ENCODE data around the gene USP5.

DNA sequence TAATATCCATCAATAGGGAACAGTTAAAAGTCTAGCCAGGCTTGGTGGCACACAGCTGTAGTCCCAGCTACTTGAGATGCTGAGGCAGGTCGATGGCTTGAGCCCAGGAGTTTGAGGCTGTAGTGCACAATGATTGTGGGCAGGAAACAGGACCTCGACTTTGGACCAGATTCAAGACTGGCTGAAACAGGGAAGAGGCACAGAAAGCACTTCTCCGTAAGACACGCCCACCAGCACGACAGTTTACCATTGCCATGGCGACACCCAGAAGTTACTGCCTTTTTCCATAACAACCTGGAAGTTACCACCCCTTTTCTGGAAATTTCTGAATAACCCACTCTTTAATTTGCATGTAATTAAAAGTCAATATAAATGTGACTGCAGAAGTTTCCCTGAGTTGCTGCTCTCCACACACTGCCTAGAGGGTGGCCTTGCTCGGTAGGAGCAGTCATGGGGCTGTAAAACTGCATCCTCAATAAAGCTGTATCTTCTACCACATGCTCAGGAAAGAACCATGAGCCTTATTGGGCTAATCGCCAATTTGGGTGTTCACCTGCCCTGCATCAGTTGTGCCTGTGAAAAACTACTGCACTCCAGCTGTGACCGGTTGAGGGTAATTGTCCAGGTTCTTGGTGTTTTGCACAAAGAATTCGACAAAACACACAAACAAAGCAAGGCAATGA, 48.0 kb downstream of the USP5 start:
- TF ChIP-seq GATA2 (IDR thresholded peaks at IDR 0.05; ENCODE audit: low read depth, low read length), result no peak
- no peak for TF ChIP-seq GATA3 (IDR thresholded peaks at IDR 0.05; ENCODE audit: low read depth, low read length)
